ENCODE data around the gene RNF5. TPM values are rescaled to one million over a fixed set of nuclear protein-coding genes. Genes with fewer than 3 reads are reported as not detected.

RNF5 gene
- total RNA-seq, 1 donor from 2014 or later: 76.0 TPM

GRCh38 chr6:32179766-32180405 is 1.7 kb downstream of the RNF5 start:
- Histone ChIP-seq H3K27me3 (ENCODE audit: low read depth) (no peaks in the 10 kb centered on the region), H3K4me3 (peak overlapping the region; percentile 93), H3K9me3 (replicated peaks) (no peaks in the 10 kb centered on the region), H3K4me1 (peaks cover 85% of the 10 kb centered on the region), H3K27ac (replicated peaks) (peak overlapping the region; percentile 97), H3K36me3 (peaks cover 30% of the 10 kb centered on the region)
- no peak for DNase-seq
- intact Hi-C loops (cut with micrococcal nuclease): no loop called here
- no peak for TF ChIP-seq CTCF (IDR thresholded peaks at IDR 0.05; ENCODE audit: borderline replicate concordance)

GRCh38 chr6:32181148-32181702 is 3.0 kb downstream of the RNF5 start:
- Histone ChIP-seq H3K27me3 (ENCODE audit: low read depth) (no peaks in the 10 kb centered on the region), H3K9me3 (replicated peaks) (no peaks in the 10 kb centered on the region), H3K4me1 (peaks cover 82% of the 10 kb centered on the region), H3K27ac (replicated peaks) (peak overlapping the region; percentile 98), H3K4me3 (no peak overlapping the region), H3K36me3 (peaks cover 30% of the 10 kb centered on the region)
- no peak for TF ChIP-seq CTCF (IDR thresholded peaks at IDR 0.05; ENCODE audit: borderline replicate concordance)
- no peak for DNase-seq
- intact Hi-C loops (cut with micrococcal nuclease): no loop called here

- Histone ChIP-seq H3K4me1 (peaks cover 82% of the 10 kb centered on the region), H3K27ac (replicated peaks) (peak overlapping the region; percentile 98), H3K9me3 (replicated peaks) (no peaks in the 10 kb centered on the region), H3K4me3 (no peak overlapping the region), H3K27me3 (ENCODE audit: low read depth) (no peaks in the 10 kb centered on the region), H3K36me3 (peaks cover 36% of the 10 kb centered on the region)
- no peak for DNase-seq
- intact Hi-C loops (cut with micrococcal nuclease): no loop called here
- TF ChIP-seq CTCF (IDR thresholded peaks at IDR 0.05; ENCODE audit: borderline replicate concordance): no peak
These were observed 3.8 kb downstream of the RNF5 start for GRCh38 chr6:32181915-32182529.

- DNase-seq: no peak
- Histone ChIP-seq H3K27me3 (ENCODE audit: low read depth) (no peaks in the 10 kb centered on the region), H3K9me3 (replicated peaks) (no peaks in the 10 kb centered on the region), H3K27ac (replicated peaks) (peak overlapping the region; percentile 98), H3K36me3 (peaks cover 40% of the 10 kb centered on the region), H3K4me1 (peaks cover 84% of the 10 kb centered on the region), H3K4me3 (no peak overlapping the region)
- TF ChIP-seq CTCF (IDR thresholded peaks at IDR 0.05; ENCODE audit: borderline replicate concordance): no peak
- intact Hi-C loops (cut with micrococcal nuclease): no loop called here
These were observed 4.4 kb downstream of the RNF5 start for GRCh38 chr6:32182555-32182981.

GRCh38 chr6:32183030-32183429 is 4.8 kb downstream of the RNF5 start:
- Histone ChIP-seq H3K9me3 (replicated peaks) (no peaks in the 10 kb centered on the region), H3K36me3 (peaks cover 45% of the 10 kb centered on the region), H3K4me1 (peaks cover 88% of the 10 kb centered on the region), H3K27ac (replicated peaks) (peak overlapping the region; percentile 98), H3K27me3 (ENCODE audit: low read depth) (no peaks in the 10 kb centered on the region), H3K4me3 (no peak overlapping the region)
- TF ChIP-seq CTCF (IDR thresholded peaks at IDR 0.05; ENCODE audit: borderline replicate concordance): no peak
- no peak for DNase-seq
- intact Hi-C loops (cut with micrococcal nuclease): no loop called here

Measured in left ventricle myocardium inferior (tissue), 1 donor.